ENCODE results near the gene OTULIN.
A peak's percentile ranks its signal among the peaks of the same experiment; 100 is the strongest.

Gene OTULIN

GRCh38 chr5:14656898-14657297, 7.6 kb upstream of the OTULIN start:
- Histone ChIP-seq H2BK5ac (ENCODE audit: low read length) (no peak overlapping the region), H3K18ac (ENCODE audit: low read length) (no peak overlapping the region), H4K8ac (ENCODE audit: low read depth, low read length) (no peak overlapping the region), H2BK15ac (replicated peaks; ENCODE audit: low read depth) (no peak overlapping the region), H3K79me2 (ENCODE audit: control insufficient read depth, insufficient read depth, low read length) (no peaks in the 10 kb centered on the region), H3K23ac (ENCODE audit: low read length) (no peak overlapping the region), H3K4me1 (ENCODE audit: control insufficient read depth, low read depth, low read length) (no peaks in the 10 kb centered on the region), H3K9ac (ENCODE audit: low read length) (no peak overlapping the region), H3K36me3 (ENCODE audit: control insufficient read depth, insufficient read depth, low read length) (no peaks in the 10 kb centered on the region), H4K5ac (ENCODE audit: low read length) (no peak overlapping the region), H3K4me2 (ENCODE audit: low read length) (no peak overlapping the region), H3K27ac (ENCODE audit: low read depth, low read length) (no peak overlapping the region), H3K27me3 (ENCODE audit: insufficient read depth, low read length, poor library complexity) (no peaks in the 10 kb centered on the region), H2AK5ac (ENCODE audit: low read length) (no peak overlapping the region), H3K79me1 (ENCODE audit: low read length) (no peaks in the 10 kb centered on the region), H3K4ac (ENCODE audit: low read depth, low read length) (no peak overlapping the region), H2BK120ac (ENCODE audit: low read depth, low read length) (no peak overlapping the region), H3K4me3 (ENCODE audit: low read length) (no peak overlapping the region), H3K56ac (ENCODE audit: low read length) (no peak overlapping the region)
- DNase-seq: no peak
- no CpG with 5 or more reads among the region's 2 CpGs for WGBS (ENCODE audit: extremely low coverage, insufficient coverage, low lambda C conversion rate)

GRCh38 chr5:14659821-14660607, 4.5 kb upstream of the OTULIN start:
- Histone ChIP-seq H3K4me2 (ENCODE audit: low read length) (no peak overlapping the region), H3K4me3 (ENCODE audit: low read length) (no peak overlapping the region), H3K9ac (ENCODE audit: low read length) (no peak overlapping the region), H4K5ac (ENCODE audit: low read length) (no peak overlapping the region), H3K23ac (ENCODE audit: low read length) (no peak overlapping the region), H3K27ac (ENCODE audit: low read depth, low read length) (no peak overlapping the region), H4K8ac (ENCODE audit: low read depth, low read length) (no peak overlapping the region), H3K27me3 (ENCODE audit: insufficient read depth, low read length, poor library complexity) (no peaks in the 10 kb centered on the region), H3K56ac (ENCODE audit: low read length) (no peak overlapping the region), H2AK5ac (ENCODE audit: low read length) (no peak overlapping the region), H3K79me1 (ENCODE audit: low read length) (no peaks in the 10 kb centered on the region), H2BK120ac (ENCODE audit: low read depth, low read length) (no peak overlapping the region), H3K4me1 (ENCODE audit: control insufficient read depth, low read depth, low read length) (no peaks in the 10 kb centered on the region), H3K18ac (ENCODE audit: low read length) (no peak overlapping the region), H3K4ac (ENCODE audit: low read depth, low read length) (no peak overlapping the region), H2BK5ac (ENCODE audit: low read length) (no peak overlapping the region), H3K79me2 (ENCODE audit: control insufficient read depth, insufficient read depth, low read length) (no peaks in the 10 kb centered on the region), H3K36me3 (ENCODE audit: control insufficient read depth, insufficient read depth, low read length) (no peaks in the 10 kb centered on the region), H2BK15ac (replicated peaks; ENCODE audit: low read depth) (no peak overlapping the region)
- no peak for DNase-seq
- no CpG with 5 or more reads among the region's 3 CpGs for WGBS (ENCODE audit: extremely low coverage, insufficient coverage, low lambda C conversion rate)

DNA sequence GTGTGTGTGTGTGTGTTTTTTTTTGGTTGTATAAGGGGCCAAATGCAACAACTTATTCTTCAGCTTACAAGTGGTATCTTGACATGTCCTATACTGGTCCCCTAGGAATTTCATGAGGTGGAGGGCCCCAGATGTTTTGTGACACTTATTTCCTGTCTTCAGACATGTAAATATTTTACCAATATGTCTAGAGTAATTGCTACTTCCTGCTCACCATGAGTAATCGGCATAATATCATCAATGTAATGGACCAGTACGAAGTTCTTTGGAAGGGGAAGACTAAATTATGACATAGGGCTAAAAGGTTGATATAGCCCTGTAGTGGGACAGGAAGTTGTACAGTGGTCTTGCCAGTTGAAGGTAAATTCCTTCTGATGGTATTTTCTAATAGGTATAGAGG, 3.7 kb upstream of the OTULIN start:
- H3K27ac ChIP-seq (ENCODE audit: low read depth, low read length): no peak overlapping the region
- H3K56ac ChIP-seq (ENCODE audit: low read length): no peak overlapping the region
- H4K8ac ChIP-seq (ENCODE audit: low read depth, low read length): no peak overlapping the region
- DNase-seq: no peak
- H3K18ac ChIP-seq (ENCODE audit: low read length): no peak overlapping the region
- peaks cover under 1% of the 10 kb centered on the region for H3K79me2 ChIP-seq (ENCODE audit: control insufficient read depth, insufficient read depth, low read length)
- H3K4ac ChIP-seq (ENCODE audit: low read depth, low read length): no peak overlapping the region
- peaks cover 2% of the 10 kb centered on the region for H3K79me1 ChIP-seq (ENCODE audit: low read length)
- H2AK5ac ChIP-seq (ENCODE audit: low read length): no peak overlapping the region
- no peak overlapping the region for H2BK5ac ChIP-seq (ENCODE audit: low read length)
- no peak overlapping the region for H2BK120ac ChIP-seq (ENCODE audit: low read depth, low read length)
- H3K4me2 ChIP-seq (ENCODE audit: low read length): no peak overlapping the region
- peaks cover 2% of the 10 kb centered on the region for H3K4me1 ChIP-seq (ENCODE audit: control insufficient read depth, low read depth, low read length)
- H2BK15ac ChIP-seq (replicated peaks; ENCODE audit: low read depth): no peak overlapping the region
- H3K23ac ChIP-seq (ENCODE audit: low read length): no peak overlapping the region
- H3K9ac ChIP-seq (ENCODE audit: low read length): no peak overlapping the region
- H3K36me3 ChIP-seq (ENCODE audit: control insufficient read depth, insufficient read depth, low read length): no peaks in the 10 kb centered on the region
- H4K5ac ChIP-seq (ENCODE audit: low read length): no peak overlapping the region
- no peak overlapping the region for H3K4me3 ChIP-seq (ENCODE audit: low read length)
- no peaks in the 10 kb centered on the region for H3K27me3 ChIP-seq (ENCODE audit: insufficient read depth, low read length, poor library complexity)
- WGBS (ENCODE audit: extremely low coverage, insufficient coverage, low lambda C conversion rate): no CpG with 5 or more reads among the region's 2 CpGs

DNA sequence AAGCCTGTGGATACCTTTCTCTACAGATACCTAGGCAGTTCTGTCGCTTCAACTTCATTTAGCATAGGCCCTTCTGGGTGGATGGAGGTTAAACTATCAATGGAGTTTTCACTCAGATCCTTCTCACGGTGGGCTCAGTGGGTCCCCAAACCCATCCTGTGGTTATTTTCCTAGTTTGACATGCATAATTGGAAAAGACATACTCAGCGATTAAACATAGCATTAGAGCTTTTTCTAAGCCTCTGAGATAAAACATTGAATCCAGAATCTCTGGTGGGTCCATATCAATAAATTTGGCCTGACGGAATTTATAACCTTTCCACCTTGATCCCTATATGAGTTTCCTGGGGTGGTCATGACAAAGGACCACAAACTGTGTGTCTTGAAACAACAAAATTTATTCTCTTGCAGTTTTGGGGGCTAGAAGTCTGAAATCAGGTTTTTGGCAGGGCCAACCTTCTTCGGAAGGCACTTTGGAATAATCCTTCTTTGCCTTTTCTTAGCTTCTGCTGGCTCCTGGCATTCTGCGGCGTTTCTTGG, 1.7 kb upstream of the OTULIN start:
- Histone ChIP-seq H2BK120ac (ENCODE audit: low read depth, low read length) (no peak overlapping the region), H3K4me3 (ENCODE audit: low read length) (no peak overlapping the region), H3K27ac (ENCODE audit: low read depth, low read length) (no peak overlapping the region), H2AK5ac (ENCODE audit: low read length) (no peak overlapping the region), H3K9ac (ENCODE audit: low read length) (no peak overlapping the region), H3K4ac (ENCODE audit: low read depth, low read length) (no peak overlapping the region), H3K27me3 (ENCODE audit: insufficient read depth, low read length, poor library complexity) (no peaks in the 10 kb centered on the region), H2BK5ac (ENCODE audit: low read length) (no peak overlapping the region), H4K5ac (ENCODE audit: low read length) (no peak overlapping the region), H3K56ac (ENCODE audit: low read length) (no peak overlapping the region), H3K79me1 (ENCODE audit: low read length) (peaks cover 12% of the 10 kb centered on the region), H2BK15ac (replicated peaks; ENCODE audit: low read depth) (no peak overlapping the region), H3K4me2 (ENCODE audit: low read length) (no peak overlapping the region), H3K23ac (ENCODE audit: low read length) (no peak overlapping the region), H3K18ac (ENCODE audit: low read length) (no peak overlapping the region), H4K8ac (ENCODE audit: low read depth, low read length) (no peak overlapping the region), H3K79me2 (ENCODE audit: control insufficient read depth, insufficient read depth, low read length) (peaks cover 11% of the 10 kb centered on the region), H3K4me1 (ENCODE audit: control insufficient read depth, low read depth, low read length) (peaks cover 5% of the 10 kb centered on the region), H3K36me3 (ENCODE audit: control insufficient read depth, insufficient read depth, low read length) (no peaks in the 10 kb centered on the region)
- WGBS (ENCODE audit: extremely low coverage, insufficient coverage, low lambda C conversion rate): no CpG with 5 or more reads among the region's 7 CpGs
- no peak for DNase-seq

GRCh38 chr5:14663734-14664269, 716 bp upstream of the OTULIN start:
- H3K4me3 ChIP-seq (ENCODE audit: low read length): peak overlapping the region; percentile 78
- peak; percentile 23 for DNase-seq
- H2BK15ac ChIP-seq (replicated peaks; ENCODE audit: low read depth): no peak overlapping the region
- peaks cover 16% of the 10 kb centered on the region for H3K79me2 ChIP-seq (ENCODE audit: control insufficient read depth, insufficient read depth, low read length)
- peak overlapping the region; percentile 72 for H3K27ac ChIP-seq (ENCODE audit: low read depth, low read length)
- H3K4ac ChIP-seq (ENCODE audit: low read depth, low read length): no peak overlapping the region
- no CpG with 5 or more reads among the region's 24 CpGs for WGBS (ENCODE audit: extremely low coverage, insufficient coverage, low lambda C conversion rate)
- H2BK120ac ChIP-seq (ENCODE audit: low read depth, low read length): no peak overlapping the region
- no peaks in the 10 kb centered on the region for H3K36me3 ChIP-seq (ENCODE audit: control insufficient read depth, insufficient read depth, low read length)
- no peaks in the 10 kb centered on the region for H3K27me3 ChIP-seq (ENCODE audit: insufficient read depth, low read length, poor library complexity)
- no peak overlapping the region for H2BK5ac ChIP-seq (ENCODE audit: low read length)
- H3K4me2 ChIP-seq (ENCODE audit: low read length): peak overlapping the region; percentile 88
- H3K79me1 ChIP-seq (ENCODE audit: low read length): peaks cover 16% of the 10 kb centered on the region
- peak overlapping the region; percentile 97 for H3K56ac ChIP-seq (ENCODE audit: low read length)
- H4K5ac ChIP-seq (ENCODE audit: low read length): no peak overlapping the region
- H3K23ac ChIP-seq (ENCODE audit: low read length): peak overlapping the region; percentile 59
- no peak overlapping the region for H3K18ac ChIP-seq (ENCODE audit: low read length)
- no peak overlapping the region for H2AK5ac ChIP-seq (ENCODE audit: low read length)
- peaks cover 5% of the 10 kb centered on the region for H3K4me1 ChIP-seq (ENCODE audit: control insufficient read depth, low read depth, low read length)
- H4K8ac ChIP-seq (ENCODE audit: low read depth, low read length): no peak overlapping the region
- peak overlapping the region; percentile 91 for H3K9ac ChIP-seq (ENCODE audit: low read length)
